ENCODE results near the gene RASSF3.

Gene RASSF3

DNA sequence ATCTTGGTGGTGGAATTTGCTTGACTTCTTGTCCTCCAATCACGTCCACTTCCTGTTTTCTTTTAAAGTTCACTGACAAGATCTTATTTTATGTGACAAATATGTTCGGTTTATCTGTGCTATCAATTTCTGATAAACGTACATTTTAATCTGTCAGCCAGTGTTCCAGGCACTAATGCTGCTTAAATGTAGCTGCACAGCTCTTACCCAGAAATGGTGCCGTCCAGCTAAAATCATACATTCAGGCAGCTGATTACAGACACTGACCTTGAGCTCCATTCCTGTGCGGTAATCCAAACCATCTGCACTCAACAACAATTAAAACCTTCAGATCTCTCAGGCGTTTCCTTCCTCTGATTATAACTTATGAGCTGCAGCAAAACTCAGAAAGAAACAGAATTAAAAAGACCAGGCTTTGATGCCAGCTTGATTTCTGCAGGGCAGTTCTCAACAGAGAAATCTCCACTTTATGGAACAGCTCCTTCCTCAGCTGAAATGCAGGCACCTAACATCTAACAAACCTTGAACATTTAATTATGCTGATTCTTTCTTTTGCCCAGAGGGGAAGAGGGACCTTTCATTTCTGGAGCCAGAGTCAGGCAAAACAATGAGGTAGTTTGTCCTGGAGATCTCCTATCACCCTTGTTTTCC is 26.4 kb upstream of the RASSF3 start:
- peak overlapping the region; percentile 58 for H3K4me2 ChIP-seq (ENCODE audit: low read depth, low read length, poor library complexity, severe bottlenecking)
- peak overlapping the region; percentile 32 for H3K9ac ChIP-seq (ENCODE audit: low read depth, low read length, poor library complexity, severe bottlenecking)
- H3K36me3 ChIP-seq (ENCODE audit: insufficient read depth, low read length) = no peaks in the 10 kb centered on the region
- no peaks in the 10 kb centered on the region for H3F3A ChIP-seq (ENCODE audit: low read depth)
- H3K4me3 ChIP-seq (ENCODE audit: low read length, poor library complexity, severe bottlenecking) = peak overlapping the region; percentile 34
- peaks cover 13% of the 10 kb centered on the region for H3K4me1 ChIP-seq (ENCODE audit: insufficient read depth, low read length, poor library complexity, severe bottlenecking)
- H3K9me2 ChIP-seq (replicated peaks; ENCODE audit: low read depth, low read length) = no peaks in the 10 kb centered on the region
- peak overlapping the region; percentile 82 for H2AFZ ChIP-seq (ENCODE audit: low read length)
- H4K20me1 ChIP-seq (ENCODE audit: insufficient read depth, low read length, poor library complexity, severe bottlenecking) = no peaks in the 10 kb centered on the region
- no peaks in the 10 kb centered on the region for H3K27me3 ChIP-seq (ENCODE audit: insufficient read depth, low read length, poor library complexity, severe bottlenecking)
- TF ChIP-seq, protein P1, sequence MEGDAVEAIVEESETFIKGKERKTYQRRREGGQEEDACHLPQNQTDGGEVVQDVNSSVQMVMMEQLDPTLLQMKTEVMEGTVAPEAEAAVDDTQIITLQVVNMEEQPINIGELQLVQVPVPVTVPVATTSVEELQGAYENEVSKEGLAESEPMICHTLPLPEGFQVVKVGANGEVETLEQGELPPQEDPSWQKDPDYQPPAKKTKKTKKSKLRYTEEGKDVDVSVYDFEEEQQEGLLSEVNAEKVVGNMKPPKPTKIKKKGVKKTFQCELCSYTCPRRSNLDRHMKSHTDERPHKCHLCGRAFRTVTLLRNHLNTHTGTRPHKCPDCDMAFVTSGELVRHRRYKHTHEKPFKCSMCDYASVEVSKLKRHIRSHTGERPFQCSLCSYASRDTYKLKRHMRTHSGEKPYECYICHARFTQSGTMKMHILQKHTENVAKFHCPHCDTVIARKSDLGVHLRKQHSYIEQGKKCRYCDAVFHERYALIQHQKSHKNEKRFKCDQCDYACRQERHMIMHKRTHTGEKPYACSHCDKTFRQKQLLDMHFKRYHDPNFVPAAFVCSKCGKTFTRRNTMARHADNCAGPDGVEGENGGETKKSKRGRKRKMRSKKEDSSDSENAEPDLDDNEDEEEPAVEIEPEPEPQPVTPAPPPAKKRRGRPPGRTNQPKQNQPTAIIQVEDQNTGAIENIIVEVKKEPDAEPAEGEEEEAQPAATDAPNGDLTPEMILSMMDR (conservative IDR thresholded peaks at IDR 0.05; ENCODE audit: low read length) = no peak
- no peak for TF ChIP-seq EZH2phosphoT487 (IDR thresholded peaks at IDR 0.05; ENCODE audit: borderline replicate concordance)
- H3K9me3 ChIP-seq (ENCODE audit: insufficient read depth, low read depth, low read length) = no peaks in the 10 kb centered on the region
- H3K79me2 ChIP-seq (ENCODE audit: insufficient read depth, low read length) = no peaks in the 10 kb centered on the region

DNA sequence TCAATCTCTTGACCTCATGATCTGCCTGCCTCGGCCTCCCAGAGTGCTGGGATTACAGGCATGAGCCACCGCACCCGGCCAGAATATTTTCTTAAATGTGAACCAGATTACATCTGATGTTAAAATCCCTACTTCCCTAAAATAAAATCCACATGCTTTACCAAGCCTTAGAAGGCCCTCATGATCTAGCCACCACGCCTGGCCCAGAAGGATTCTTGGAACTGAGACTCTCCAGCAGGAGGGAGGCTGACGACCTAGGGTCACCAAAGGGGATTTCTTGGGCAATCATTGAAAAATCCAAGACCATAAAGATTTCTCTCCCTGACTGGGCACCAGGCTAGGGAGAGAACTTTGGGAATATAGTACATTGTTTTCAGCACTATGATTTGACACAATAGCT is 25.2 kb upstream of the RASSF3 start:
- H3K9ac ChIP-seq (ENCODE audit: low read depth, low read length, poor library complexity, severe bottlenecking) = no peak overlapping the region
- no peaks in the 10 kb centered on the region for H4K20me1 ChIP-seq (ENCODE audit: insufficient read depth, low read length, poor library complexity, severe bottlenecking)
- H3K4me1 ChIP-seq (ENCODE audit: insufficient read depth, low read length, poor library complexity, severe bottlenecking) = peaks cover 13% of the 10 kb centered on the region
- H3K27me3 ChIP-seq (ENCODE audit: insufficient read depth, low read length, poor library complexity, severe bottlenecking) = no peaks in the 10 kb centered on the region
- no peaks in the 10 kb centered on the region for H3K9me3 ChIP-seq (ENCODE audit: insufficient read depth, low read depth, low read length)
- H3F3A ChIP-seq (ENCODE audit: low read depth) = no peaks in the 10 kb centered on the region
- TF ChIP-seq, protein P1 (conservative IDR thresholded peaks at IDR 0.05; ENCODE audit: low read length) = no peak
- no peak for TF ChIP-seq EZH2phosphoT487 (IDR thresholded peaks at IDR 0.05; ENCODE audit: borderline replicate concordance)
- no peaks in the 10 kb centered on the region for H3K79me2 ChIP-seq (ENCODE audit: insufficient read depth, low read length)
- no peak overlapping the region for H2AFZ ChIP-seq (ENCODE audit: low read length)
- H3K4me3 ChIP-seq (ENCODE audit: low read length, poor library complexity, severe bottlenecking) = no peak overlapping the region
- H3K36me3 ChIP-seq (ENCODE audit: insufficient read depth, low read length) = no peaks in the 10 kb centered on the region
- no peaks in the 10 kb centered on the region for H3K9me2 ChIP-seq (replicated peaks; ENCODE audit: low read depth, low read length)
- H3K4me2 ChIP-seq (ENCODE audit: low read depth, low read length, poor library complexity, severe bottlenecking) = no peak overlapping the region

DNA sequence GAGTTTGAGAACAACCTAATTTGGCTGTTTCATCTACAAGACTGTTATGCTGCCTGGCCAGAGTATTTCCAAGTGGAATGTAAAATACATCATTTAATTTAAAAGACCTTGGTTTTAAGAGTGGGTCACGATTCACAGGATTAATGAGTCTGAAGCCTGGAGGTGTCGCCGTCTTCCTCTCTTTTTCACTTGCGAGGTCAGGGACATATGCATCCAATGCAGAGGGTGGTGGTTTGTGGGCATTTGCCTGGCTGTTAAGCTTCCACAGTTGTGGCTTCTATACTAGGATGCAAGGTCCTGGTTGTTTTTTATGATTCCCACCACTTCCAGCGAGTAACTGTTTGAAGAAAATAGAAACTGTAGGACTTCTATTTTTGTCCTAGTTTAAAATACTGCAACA is 22.8 kb upstream of the RASSF3 start:
- TF ChIP-seq EZH2phosphoT487 (IDR thresholded peaks at IDR 0.05; ENCODE audit: borderline replicate concordance) = no peak
- TF ChIP-seq, protein P1 (conservative IDR thresholded peaks at IDR 0.05; ENCODE audit: low read length) = no peak
- Histone ChIP-seq H3K4me2 (ENCODE audit: low read depth, low read length, poor library complexity, severe bottlenecking) (no peak overlapping the region), H3K36me3 (ENCODE audit: insufficient read depth, low read length) (no peaks in the 10 kb centered on the region)

More for the DNA sequence above, 22.8 kb upstream of the RASSF3 start:
- H3K9me2 ChIP-seq (replicated peaks; ENCODE audit: low read depth, low read length) = no peaks in the 10 kb centered on the region
- no peaks in the 10 kb centered on the region for H4K20me1 ChIP-seq (ENCODE audit: insufficient read depth, low read length, poor library complexity, severe bottlenecking)
- H3K9me3 ChIP-seq (ENCODE audit: insufficient read depth, low read depth, low read length) = no peaks in the 10 kb centered on the region
- H3K9ac ChIP-seq (ENCODE audit: low read depth, low read length, poor library complexity, severe bottlenecking) = no peak overlapping the region
- H3K4me3 ChIP-seq (ENCODE audit: low read length, poor library complexity, severe bottlenecking) = no peak overlapping the region
- peaks cover 13% of the 10 kb centered on the region for H3K4me1 ChIP-seq (ENCODE audit: insufficient read depth, low read length, poor library complexity, severe bottlenecking)
- H3K79me2 ChIP-seq (ENCODE audit: insufficient read depth, low read length) = no peaks in the 10 kb centered on the region
- no peaks in the 10 kb centered on the region for H3K27me3 ChIP-seq (ENCODE audit: insufficient read depth, low read length, poor library complexity, severe bottlenecking)
- no peaks in the 10 kb centered on the region for H3F3A ChIP-seq (ENCODE audit: low read depth)
- H2AFZ ChIP-seq (ENCODE audit: low read length) = no peak overlapping the region
